GM15510 (cell line): ENCODE data around the gene ZNF726.

Experiments used
- POLR2A ChIP-seq: IDR thresholded peaks from 3 replicates; pipeline ENCODE4 v1.6.1; 2011; ENCODE audit warnings: borderline replicate concordance; ENCODE audit not compliant: insufficient read length; ENCODE audit errors: extremely low read depth

The ZNF726 gene

GRCh38 chr19:23914402-23915286 is at the start of gene ZNF726:
Gene ZNF726 (plus strand): TSS chr19:23914886. CDS start chr19:23914995, 109 bp downstream.
- peak; percentile 27 for TF ChIP-seq POLR2A

- no peak for TF ChIP-seq POLR2A
These were observed 46.8 kb upstream of the ZNF726 start for GRCh38 chr19:23867895-23868294.

GRCh38 chr19:23868630-23869029 is 46.1 kb upstream of the ZNF726 start:
- no peak for TF ChIP-seq POLR2A

- no peak for TF ChIP-seq POLR2A
These were observed 42.3 kb upstream of the ZNF726 start for GRCh38 chr19:23872282-23872919.

- TF ChIP-seq POLR2A = no peak
These were observed 38.4 kb upstream of the ZNF726 start for GRCh38 chr19:23876261-23876660.

- TF ChIP-seq POLR2A = no peak
These were observed 32.2 kb upstream of the ZNF726 start for GRCh38 chr19:23882493-23882892.

- TF ChIP-seq POLR2A = no peak
These were observed 30.3 kb upstream of the ZNF726 start for GRCh38 chr19:23884363-23884762.

GRCh38 chr19:23887642-23888041 is 27.0 kb upstream of the ZNF726 start:
- no peak for TF ChIP-seq POLR2A

GRCh38 chr19:23896912-23897311 is 17.8 kb upstream of the ZNF726 start:
- TF ChIP-seq POLR2A = no peak

- no peak for TF ChIP-seq POLR2A
These were observed 13.3 kb upstream of the ZNF726 start for GRCh38 chr19:23901360-23901759.

GRCh38 chr19:23904406-23904805 is 10.3 kb upstream of the ZNF726 start:
- TF ChIP-seq POLR2A = no peak

GRCh38 chr19:23905771-23906170 is 8.9 kb upstream of the ZNF726 start:
- no peak for TF ChIP-seq POLR2A

GRCh38 chr19:23906835-23907234 is 7.9 kb upstream of the ZNF726 start:
- no peak for TF ChIP-seq POLR2A

GRCh38 chr19:23908165-23908564 is 6.5 kb upstream of the ZNF726 start:
- no peak for TF ChIP-seq POLR2A

GRCh38 chr19:23909222-23909621 is 5.5 kb upstream of the ZNF726 start:
- TF ChIP-seq POLR2A = no peak

GRCh38 chr19:23913931-23914330 is 755 bp upstream of the ZNF726 start:
- TF ChIP-seq POLR2A = no peak
